PC-3 (cell line): ENCODE data around the gene DHCR7. TPM values are rescaled to one million over a fixed set of nuclear protein-coding genes. Genes with fewer than 3 reads are reported as not detected.

ENCODE experiments used
- ATAC-seq: fragments of 200-7000 bp; cut with Tn5 transposase; 2 replicates; pipeline ENCODE4 v1.9.1; 2020; ENCODE audit warnings: mild to moderate bottlenecking, moderate library complexity
- BruUV-seq: library from RNA; stranded (reverse); fragments of 400-500 nt; replicated peaks from 2 replicates; lab custom pipeline; 2021; lab: Mats Ljungman, UMichigan
- CTCF ChIA-PET: fragments of 300-600 bp; sonication (Branson Sonifier 250); formaldehyde crosslinking; loops from one replicate; lab custom pipeline; 2022; ENCODE audit warnings: antibody characterized with exemption; lab: Charles Lee
- POLR2A ChIA-PET: fragments of 300-600 bp; sonication (Branson Sonifier 250); formaldehyde crosslinking; loops from one replicate; lab custom pipeline; 2022; ENCODE audit warnings: antibody characterized with exemption; ENCODE audit not compliant: unreplicated experiment; lab: Charles Lee
- DNase-seq: peaks from one replicate; pipeline ENCODE4 v3.0.0-alpha.2; 2015
- H2AFZ ChIP-seq: fragments of 300-600 bp; sonication (generic); 2 replicates; pipeline ENCODE4 v1.6.0; 2016; ENCODE audit warnings: antibody characterized with exemption, low read length
- H3F3A ChIP-seq: fragments of 300-600 bp; sonication (generic); one replicate; pipeline ENCODE4 v1.6.0; 2017; ENCODE audit warnings: antibody characterized with exemption, low read length, control low read depth, mild to moderate bottlenecking; ENCODE audit not compliant: unreplicated experiment
- H3K27ac ChIP-seq: fragments of 300-600 bp; sonication (generic); 2 replicates; pipeline ENCODE4 v1.5.1; 2016; ENCODE audit warnings: mild to moderate bottlenecking, low read length
- H3K27me3 ChIP-seq: fragments of 300-600 bp; sonication (generic); 2 replicates; pipeline ENCODE4 v1.6.1; 2016; ENCODE audit warnings: low read length, mixed read lengths
- H3K36me3 ChIP-seq: fragments of 300-600 bp; sonication (generic); 2 replicates; pipeline ENCODE4 v1.6.1; 2016; ENCODE audit warnings: low read depth, mixed run types, low read length, mixed read lengths
- H3K4me1 ChIP-seq: fragments of 300-600 bp; sonication (generic); 2 replicates; pipeline ENCODE4 v1.5.1; 2016; ENCODE audit warnings: low read length; ENCODE audit not compliant: insufficient read depth
- H3K4me2 ChIP-seq: fragments of 300-600 bp; sonication (generic); 2 replicates; pipeline ENCODE4 v1.6.0; 2016; ENCODE audit warnings: low read length
- H3K4me3 ChIP-seq: fragments of 300-600 bp; sonication (generic); 2 replicates; pipeline ENCODE4 v1.5.1; 2016; ENCODE audit warnings: mild to moderate bottlenecking, low read length, mixed read lengths
- H3K79me2 ChIP-seq: fragments of 300-600 bp; sonication (generic); 2 replicates; pipeline ENCODE4 v1.6.1; 2017; ENCODE audit warnings: low read length, mixed read lengths
- H3K9ac ChIP-seq: fragments of 300-600 bp; sonication (generic); 2 replicates; pipeline ENCODE4 v1.6.0; 2016; ENCODE audit warnings: mild to moderate bottlenecking, low read length
- H3K9me2 ChIP-seq: fragments of 300-600 bp; sonication (generic); replicated peaks from 2 replicates; pipeline ENCODE4 v1.6.1; 2016; ENCODE audit warnings: mixed run types, low read length, mixed read lengths
- H3K9me3 ChIP-seq: fragments of 300-600 bp; sonication (generic); 2 replicates; pipeline ENCODE4 v1.6.1; 2016; ENCODE audit warnings: low read length, mixed read lengths
- H4K20me1 ChIP-seq: fragments of 300-600 bp; sonication (generic); 2 replicates; pipeline ENCODE4 v1.6.1; 2016; ENCODE audit warnings: low read length, mixed read lengths
- CTCF ChIP-seq: fragments of 300-600 bp; sonication (generic); conservative IDR thresholded peaks from 2 replicates; pipeline ENCODE4 v1.5.1; 2017; ENCODE audit warnings: antibody characterized with exemption, low read depth, mild to moderate bottlenecking, low read length
- EZH2 ChIP-seq: fragments of 300-600 bp; sonication (generic); IDR thresholded peaks from one replicate; pipeline ENCODE4 v1.6.1; 2017; ENCODE audit warnings: antibody characterized with exemption, mild to moderate bottlenecking, low read length; ENCODE audit not compliant: unreplicated experiment
- EZH2phosphoT487 ChIP-seq: fragments of 300-600 bp; sonication (generic); IDR thresholded peaks from 2 replicates; pipeline ENCODE4 v1.6.1; 2018; ENCODE audit warnings: mild to moderate bottlenecking, antibody characterized with exemption, low read length, borderline replicate concordance
- intact Hi-C: fragments of 100-400 bp; cut with micrococcal nuclease; formaldehyde crosslinking; loops from 2 replicates; pipeline ENCODE4 v1.9.0; 2023
- total RNA-seq: library from RNA; depleted of rRNA; stranded (reverse); fragments of >200 nt; gene quantifications from 2 replicates; pipeline ENCODE4 v1.2.3, GENCODE V29; 2014

Gene DHCR7
- total RNA-seq, 1 experiment from 2014 or later, result 127 TPM

- Histone ChIP-seq H3K9me3 (no peaks in the 10 kb centered on the region), H3K9ac (no peak overlapping the region), H3K27ac (no peak overlapping the region), H4K20me1 (no peaks in the 10 kb centered on the region), H3K79me2 (no peaks in the 10 kb centered on the region), H3K27me3 (peaks cover 19% of the 10 kb centered on the region; the same call in 1 of the 2 replicates), H3K36me3 (no peaks in the 10 kb centered on the region), H2AFZ (no peak overlapping the region), H3K4me2 (no peak overlapping the region), H3K9me2 (no peaks in the 10 kb centered on the region), H3K4me1 (no peaks in the 10 kb centered on the region), H3F3A (no peaks in the 10 kb centered on the region), H3K4me3 (no peak overlapping the region)
- BruUV-seq, result no TSS peak
- ATAC-seq, result no peak
- DNase-seq, result no peak
- intact Hi-C loops, result no loop called here
- no peak for TF ChIP-seq EZH2
- TF ChIP-seq EZH2phosphoT487, result no peak
- TF ChIP-seq CTCF, result no peak
- POLR2A ChIA-PET, result no interaction called here
- CTCF ChIA-PET, result no interaction called here
These were observed 41.5 kb downstream of the DHCR7 start for GRCh38 chr11:71406681-71407080.

GRCh38 chr11:71404209-71404608 lies 44.0 kb downstream of the DHCR7 start:
- BruUV-seq, result no TSS peak
- intact Hi-C loops, result no loop called here
- H3K79me2 ChIP-seq, result no peaks in the 10 kb centered on the region

More at GRCh38 chr11:71404209-71404608, 44.0 kb downstream of the DHCR7 start:
- Histone ChIP-seq H3K9ac (no peak overlapping the region), H3K9me2 (no peaks in the 10 kb centered on the region), H3K4me3 (no peak overlapping the region), H3K27ac (no peak overlapping the region), H2AFZ (no peak overlapping the region), H4K20me1 (no peaks in the 10 kb centered on the region), H3K36me3 (no peaks in the 10 kb centered on the region), H3K4me2 (no peak overlapping the region), H3K9me3 (no peaks in the 10 kb centered on the region), H3F3A (no peaks in the 10 kb centered on the region), H3K27me3 (peaks cover 19% of the 10 kb centered on the region; the same call in 1 of the 2 replicates), H3K4me1 (no peaks in the 10 kb centered on the region)
- ATAC-seq (no peak), DNase-seq (no peak)
- TF ChIP-seq EZH2phosphoT487 (no peak), CTCF (no peak), EZH2 (no peak)
- ChIA-PET CTCF (no interaction called here), POLR2A (no interaction called here)
